Stimulated activated CD4-positive, alpha-beta T cell treated with anti-CD3 and anti-CD28 coated beads, Interleukin-2, amount 100 ng/mL, for 4 hours (primary cell): Measurements from ENCODE around the gene SLC39A1.
A peak's percentile ranks its signal among the peaks of the same experiment; 100 is the strongest.
"Not testable (repeated sequence)": the region's sequence is repeated elsewhere in the genome, so short reads cannot be mapped to it uniquely, and the experiment has no call there.

Experiments used
- DNase-seq: peaks from one replicate; pipeline ENCODE4 v3.0.0-alpha.2; 2020; ENCODE audit warnings: low read depth

The SLC39A1 gene

GRCh38 chr1:153963030-153963849 lies at the start of gene SLC39A1:
Gene SLC39A1 (minus strand): TSS chr1:153963537. CDS start chr1:153962715, 822 bp downstream.
- DNase-seq, result peak; percentile 91

GRCh38 chr1:154012543-154012942 lies 49.2 kb upstream of the SLC39A1 start:
- DNase-seq, result not testable (repeated sequence)

GRCh38 chr1:154012129-154012528 lies 48.8 kb upstream of the SLC39A1 start:
- no peak for DNase-seq

GRCh38 chr1:154006136-154006535 lies 42.8 kb upstream of the SLC39A1 start:
- DNase-seq, result no peak

GRCh38 chr1:154000420-154000819 lies 37.1 kb upstream of the SLC39A1 start:
- DNase-seq, result no peak

GRCh38 chr1:153996882-153997281 lies 33.5 kb upstream of the SLC39A1 start:
- not testable (repeated sequence) for DNase-seq

- DNase-seq, result no peak
These were observed 32.3 kb upstream of the SLC39A1 start for GRCh38 chr1:153995640-153996039.

- DNase-seq, result no peak
These were observed 31.9 kb upstream of the SLC39A1 start for GRCh38 chr1:153995202-153995601.

GRCh38 chr1:153991806-153992205 lies 28.5 kb upstream of the SLC39A1 start:
- DNase-seq, result no peak

GRCh38 chr1:153991151-153991630 lies 27.9 kb upstream of the SLC39A1 start:
- DNase-seq, result no peak

- peak; percentile 86 for DNase-seq
These were observed 27.3 kb upstream of the SLC39A1 start, which contains the start of gene RPS27 for GRCh38 chr1:153990468-153991150. Gene RPS27 (plus strand): TSS chr1:153990762. CDS start chr1:153990797, 35 bp downstream.

- no peak for DNase-seq
These were observed 24.3 kb upstream of the SLC39A1 start for GRCh38 chr1:153987621-153988020.

GRCh38 chr1:153985941-153986761 lies 22.8 kb upstream of the SLC39A1 start, which contains the start of gene RAB13:
Gene RAB13 (minus strand): TSS chr1:153986339. CDS start chr1:153986236, 103 bp downstream.
- DNase-seq, result no peak

- peak; percentile 48 for DNase-seq
These were observed 22.1 kb upstream of the SLC39A1 start for GRCh38 chr1:153985341-153985912.

GRCh38 chr1:153984123-153984894 lies 21.0 kb upstream of the SLC39A1 start:
- DNase-seq, result no peak

- DNase-seq, result not testable (repeated sequence)
These were observed 18.4 kb upstream of the SLC39A1 start for GRCh38 chr1:153981735-153982134.

GRCh38 chr1:153979091-153979490 lies 15.8 kb upstream of the SLC39A1 start:
- not testable (repeated sequence) for DNase-seq

- no peak for DNase-seq
These were observed 15.1 kb upstream of the SLC39A1 start for GRCh38 chr1:153978274-153978909.

- DNase-seq, result peak; percentile 79
These were observed 14.2 kb upstream of the SLC39A1 start, which contains the start of gene JTB for GRCh38 chr1:153977250-153978240. Gene JTB (minus strand): TSS chr1:153977674. CDS start chr1:153977252, 422 bp downstream.
